ENCODE measurements around the gene CSMD2. TPM values are rescaled to one million over a fixed set of nuclear protein-coding genes. Genes with fewer than 3 reads are reported as not detected.

CSMD2 gene
- total RNA-seq, 1 donor from 2014 or later = 0.75 TPM

- no peak overlapping the region for H3K4me3 ChIP-seq (ENCODE audit: low read depth, low read length)
- no peak for DNase-seq (ENCODE audit: low read depth)
- no peaks in the 10 kb centered on the region for H3K36me3 ChIP-seq (ENCODE audit: control insufficient read depth, insufficient read depth, low read length)
- TF ChIP-seq CTCF (IDR thresholded peaks at IDR 0.05; ENCODE audit: insufficient read depth, low read length, poor library complexity, severe bottlenecking) = no peak
- no peaks in the 10 kb centered on the region for H3K27me3 ChIP-seq (ENCODE audit: control insufficient read depth, insufficient read depth, low read length)
Observed at GRCh38 chr1:33617451-33617850, 547.6 kb downstream of the CSMD2 start.

- no peaks in the 10 kb centered on the region for H3K27me3 ChIP-seq (ENCODE audit: control insufficient read depth, insufficient read depth, low read length)
- TF ChIP-seq CTCF (IDR thresholded peaks at IDR 0.05; ENCODE audit: insufficient read depth, low read length, poor library complexity, severe bottlenecking) = no peak
- H3K4me3 ChIP-seq (ENCODE audit: low read depth, low read length) = no peak overlapping the region
- H3K36me3 ChIP-seq (ENCODE audit: control insufficient read depth, insufficient read depth, low read length) = no peaks in the 10 kb centered on the region
- DNase-seq (ENCODE audit: low read depth) = no peak
Observed at GRCh38 chr1:33616780-33617179, 548.2 kb downstream of the CSMD2 start.

GRCh38 chr1:33615546-33615945 is 549.5 kb downstream of the CSMD2 start:
- no peak for DNase-seq (ENCODE audit: low read depth)
- Histone ChIP-seq H3K4me3 (ENCODE audit: low read depth, low read length) (no peak overlapping the region), H3K36me3 (ENCODE audit: control insufficient read depth, insufficient read depth, low read length) (no peaks in the 10 kb centered on the region), H3K27me3 (ENCODE audit: control insufficient read depth, insufficient read depth, low read length) (no peaks in the 10 kb centered on the region)
- TF ChIP-seq CTCF (IDR thresholded peaks at IDR 0.05; ENCODE audit: insufficient read depth, low read length, poor library complexity, severe bottlenecking) = no peak

- no peak for TF ChIP-seq CTCF (IDR thresholded peaks at IDR 0.05; ENCODE audit: insufficient read depth, low read length, poor library complexity, severe bottlenecking)
- H3K27me3 ChIP-seq (ENCODE audit: control insufficient read depth, insufficient read depth, low read length) = no peaks in the 10 kb centered on the region
- H3K4me3 ChIP-seq (ENCODE audit: low read depth, low read length) = no peak overlapping the region
Observed at GRCh38 chr1:33610864-33611455, 554.1 kb downstream of the CSMD2 start.

GRCh38 chr1:33610391-33610790 is 554.6 kb downstream of the CSMD2 start:
- DNase-seq (ENCODE audit: low read depth) = no peak
- H3K4me3 ChIP-seq (ENCODE audit: low read depth, low read length) = no peak overlapping the region
- no peak for TF ChIP-seq CTCF (IDR thresholded peaks at IDR 0.05; ENCODE audit: insufficient read depth, low read length, poor library complexity, severe bottlenecking)
- no peaks in the 10 kb centered on the region for H3K27me3 ChIP-seq (ENCODE audit: control insufficient read depth, insufficient read depth, low read length)
- no peaks in the 10 kb centered on the region for H3K36me3 ChIP-seq (ENCODE audit: control insufficient read depth, insufficient read depth, low read length)

More at GRCh38 chr1:33610864-33611455, 554.1 kb downstream of the CSMD2 start:
- DNase-seq (ENCODE audit: low read depth) = no peak
- no peaks in the 10 kb centered on the region for H3K36me3 ChIP-seq (ENCODE audit: control insufficient read depth, insufficient read depth, low read length)

GRCh38 chr1:33609739-33610138 is 555.3 kb downstream of the CSMD2 start:
- H3K27me3 ChIP-seq (ENCODE audit: control insufficient read depth, insufficient read depth, low read length) = no peaks in the 10 kb centered on the region
- H3K36me3 ChIP-seq (ENCODE audit: control insufficient read depth, insufficient read depth, low read length) = no peaks in the 10 kb centered on the region
- no peak for TF ChIP-seq CTCF (IDR thresholded peaks at IDR 0.05; ENCODE audit: insufficient read depth, low read length, poor library complexity, severe bottlenecking)
- DNase-seq (ENCODE audit: low read depth) = no peak
- H3K4me3 ChIP-seq (ENCODE audit: low read depth, low read length) = no peak overlapping the region
